Neural progenitor cell (in vitro differentiated cells): ENCODE measurements around the gene BCL10.

Experiments used
- EZH2 ChIP-seq: fragments of 200-600 bp; sonication (generic); IDR thresholded peaks from 2 replicates; pipeline ENCODE4 v1.6.1; 2017; ENCODE audit warnings: antibody characterized with exemption, mild to moderate bottlenecking, moderate library complexity
- EZH2phosphoT487 ChIP-seq: fragments of 200-600 bp; sonication (generic); IDR thresholded peaks from 2 replicates; pipeline ENCODE4 v1.6.1; 2017; ENCODE audit warnings: antibody characterized with exemption
- TF ChIP-seq, protein P1 (sequence below): fragments of 200-600 bp; sonication (generic); IDR thresholded peaks from 2 replicates; pipeline ENCODE4 v1.5.1; 2017; ENCODE audit warnings: antibody characterized with exemption, mild to moderate bottlenecking

DNA sequence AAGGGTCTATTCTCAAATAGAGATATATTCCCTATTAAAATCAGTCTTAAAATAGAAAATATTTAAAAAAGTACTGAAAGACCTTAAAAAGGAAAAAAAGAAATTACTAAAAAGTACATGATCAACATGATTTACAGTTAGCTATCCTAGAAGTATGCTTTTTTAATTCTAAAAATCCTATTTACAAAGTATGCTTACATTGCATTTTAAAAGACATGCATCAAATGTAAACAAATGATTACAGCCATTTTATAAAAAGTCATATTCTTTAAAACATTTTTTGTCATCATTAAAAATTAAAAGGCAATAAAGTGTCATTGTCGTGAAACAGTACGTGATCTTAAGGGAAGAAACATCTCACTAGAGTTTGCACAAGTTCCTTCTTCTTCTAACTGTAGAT lies 9.1 kb downstream of the BCL10 start:
- TF ChIP-seq EZH2 (no peak), EZH2phosphoT487 (no peak)
- TF ChIP-seq, protein P1, sequence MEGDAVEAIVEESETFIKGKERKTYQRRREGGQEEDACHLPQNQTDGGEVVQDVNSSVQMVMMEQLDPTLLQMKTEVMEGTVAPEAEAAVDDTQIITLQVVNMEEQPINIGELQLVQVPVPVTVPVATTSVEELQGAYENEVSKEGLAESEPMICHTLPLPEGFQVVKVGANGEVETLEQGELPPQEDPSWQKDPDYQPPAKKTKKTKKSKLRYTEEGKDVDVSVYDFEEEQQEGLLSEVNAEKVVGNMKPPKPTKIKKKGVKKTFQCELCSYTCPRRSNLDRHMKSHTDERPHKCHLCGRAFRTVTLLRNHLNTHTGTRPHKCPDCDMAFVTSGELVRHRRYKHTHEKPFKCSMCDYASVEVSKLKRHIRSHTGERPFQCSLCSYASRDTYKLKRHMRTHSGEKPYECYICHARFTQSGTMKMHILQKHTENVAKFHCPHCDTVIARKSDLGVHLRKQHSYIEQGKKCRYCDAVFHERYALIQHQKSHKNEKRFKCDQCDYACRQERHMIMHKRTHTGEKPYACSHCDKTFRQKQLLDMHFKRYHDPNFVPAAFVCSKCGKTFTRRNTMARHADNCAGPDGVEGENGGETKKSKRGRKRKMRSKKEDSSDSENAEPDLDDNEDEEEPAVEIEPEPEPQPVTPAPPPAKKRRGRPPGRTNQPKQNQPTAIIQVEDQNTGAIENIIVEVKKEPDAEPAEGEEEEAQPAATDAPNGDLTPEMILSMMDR: no peak
